Stimulated activated memory B cell treated with anti-CD40 and anti-IgM and Interleukin-4, amounts not matched to agents 10 μg/mL and 1 μg/mL and 100 μg/mL, for 72 hours (primary cell): Measurements from ENCODE around the gene OBI1.

Source experiments
- ATAC-seq: fragments of 150-1000 bp; cut with Tn5 transposase; 2 replicates; pipeline ENCODE4 v1.10.0; 2021
- H3K27ac Mint-ChIP-seq: one replicate; pipeline ENCODE4 v1.8.0; 2022; ENCODE audit warnings: mild to moderate bottlenecking, mixed read lengths
- H3K27me3 Mint-ChIP-seq: one replicate; pipeline ENCODE4 v1.8.0; 2022; ENCODE audit warnings: mixed read lengths
- H3K36me3 Mint-ChIP-seq: one replicate; pipeline ENCODE4 v1.8.0; 2022; ENCODE audit warnings: mixed read lengths
- H3K4me1 Mint-ChIP-seq: one replicate; pipeline ENCODE4 v1.8.0; 2022; ENCODE audit warnings: mixed read lengths
- H3K4me3 Mint-ChIP-seq: one replicate; pipeline ENCODE4 v1.8.0; 2022; ENCODE audit warnings: mild to moderate bottlenecking, moderate library complexity, mixed read lengths
- H3K9me3 Mint-ChIP-seq: one replicate; pipeline ENCODE4 v1.8.0; 2022; ENCODE audit warnings: mixed read lengths

Gene OBI1

GRCh38 chr13:78601124-78601873 lies 57.7 kb downstream of the OBI1 start:
- no peaks in the 10 kb centered on the region for H3K36me3 Mint-ChIP-seq
- H3K27me3 Mint-ChIP-seq: peaks cover 87% of the 10 kb centered on the region
- peaks cover 3% of the 10 kb centered on the region for H3K9me3 Mint-ChIP-seq
- no peak for ATAC-seq
- peaks cover 32% of the 10 kb centered on the region for H3K4me1 Mint-ChIP-seq
- H3K4me3 Mint-ChIP-seq: peak overlapping the region; percentile 36
- no peak overlapping the region for H3K27ac Mint-ChIP-seq

- Mint-ChIP-seq H3K9me3 (peaks cover 3% of the 10 kb centered on the region), H3K36me3 (no peaks in the 10 kb centered on the region), H3K27me3 (peaks cover 82% of the 10 kb centered on the region), H3K27ac (no peak overlapping the region), H3K4me3 (peak overlapping the region; percentile 36), H3K4me1 (peaks cover 32% of the 10 kb centered on the region)
- ATAC-seq: no peak
These were observed 58.6 kb downstream of the OBI1 start for GRCh38 chr13:78600280-78600883.

DNA sequence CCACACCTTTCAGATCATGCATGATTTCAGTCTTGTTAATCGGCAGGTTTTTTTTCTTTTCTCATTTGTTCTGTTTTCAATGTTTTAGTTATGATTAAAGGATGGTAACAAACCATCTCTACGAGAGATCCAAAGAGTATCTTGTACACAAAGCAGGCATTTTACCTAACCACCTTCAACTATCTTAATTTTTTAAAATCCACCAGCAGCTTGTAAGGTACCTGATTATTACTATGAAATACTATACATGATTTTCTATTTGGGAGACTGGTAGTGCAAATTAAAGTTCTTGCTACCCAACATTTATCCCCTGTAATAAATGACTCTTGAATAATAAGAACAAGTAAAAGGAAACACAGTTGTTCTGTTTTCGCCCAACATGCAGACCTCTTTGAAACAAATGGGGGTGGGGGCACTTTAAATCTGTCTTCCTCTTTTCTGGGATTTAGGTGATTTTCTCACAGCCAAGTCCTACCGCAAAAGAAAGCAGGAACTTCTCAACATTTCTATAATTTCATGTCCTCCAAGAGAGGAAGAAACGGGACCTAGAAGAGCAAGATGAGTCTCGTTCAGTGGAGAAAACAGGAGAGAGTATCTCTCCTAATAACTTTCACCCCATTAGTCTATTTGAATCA lies 59.2 kb downstream of the OBI1 start:
- H3K4me3 Mint-ChIP-seq: no peak overlapping the region
- no peak for ATAC-seq
- H3K4me1 Mint-ChIP-seq: peaks cover 32% of the 10 kb centered on the region
- H3K27ac Mint-ChIP-seq: no peak overlapping the region
- H3K27me3 Mint-ChIP-seq: peaks cover 82% of the 10 kb centered on the region
- peaks cover 3% of the 10 kb centered on the region for H3K9me3 Mint-ChIP-seq
- no peaks in the 10 kb centered on the region for H3K36me3 Mint-ChIP-seq

GRCh38 chr13:78598966-78599644 lies 59.9 kb downstream of the OBI1 start:
- Mint-ChIP-seq H3K4me1 (peaks cover 30% of the 10 kb centered on the region), H3K9me3 (peaks cover 3% of the 10 kb centered on the region), H3K4me3 (no peak overlapping the region), H3K27ac (no peak overlapping the region), H3K27me3 (peaks cover 82% of the 10 kb centered on the region), H3K36me3 (no peaks in the 10 kb centered on the region)
- no peak for ATAC-seq

- peaks cover 3% of the 10 kb centered on the region for H3K9me3 Mint-ChIP-seq
- no peak for ATAC-seq
- H3K4me1 Mint-ChIP-seq: peaks cover 22% of the 10 kb centered on the region
- peaks cover 82% of the 10 kb centered on the region for H3K27me3 Mint-ChIP-seq
- H3K4me3 Mint-ChIP-seq: no peak overlapping the region
- H3K27ac Mint-ChIP-seq: no peak overlapping the region
- no peaks in the 10 kb centered on the region for H3K36me3 Mint-ChIP-seq
These were observed 60.7 kb downstream of the OBI1 start for GRCh38 chr13:78598116-78598781.

GRCh38 chr13:78597602-78597932 lies 61.4 kb downstream of the OBI1 start:
- ATAC-seq: no peak
- Mint-ChIP-seq H3K27ac (no peak overlapping the region), H3K4me1 (peaks cover 18% of the 10 kb centered on the region), H3K36me3 (no peaks in the 10 kb centered on the region), H3K9me3 (peaks cover 3% of the 10 kb centered on the region), H3K27me3 (peaks cover 82% of the 10 kb centered on the region), H3K4me3 (no peak overlapping the region)

DNA sequence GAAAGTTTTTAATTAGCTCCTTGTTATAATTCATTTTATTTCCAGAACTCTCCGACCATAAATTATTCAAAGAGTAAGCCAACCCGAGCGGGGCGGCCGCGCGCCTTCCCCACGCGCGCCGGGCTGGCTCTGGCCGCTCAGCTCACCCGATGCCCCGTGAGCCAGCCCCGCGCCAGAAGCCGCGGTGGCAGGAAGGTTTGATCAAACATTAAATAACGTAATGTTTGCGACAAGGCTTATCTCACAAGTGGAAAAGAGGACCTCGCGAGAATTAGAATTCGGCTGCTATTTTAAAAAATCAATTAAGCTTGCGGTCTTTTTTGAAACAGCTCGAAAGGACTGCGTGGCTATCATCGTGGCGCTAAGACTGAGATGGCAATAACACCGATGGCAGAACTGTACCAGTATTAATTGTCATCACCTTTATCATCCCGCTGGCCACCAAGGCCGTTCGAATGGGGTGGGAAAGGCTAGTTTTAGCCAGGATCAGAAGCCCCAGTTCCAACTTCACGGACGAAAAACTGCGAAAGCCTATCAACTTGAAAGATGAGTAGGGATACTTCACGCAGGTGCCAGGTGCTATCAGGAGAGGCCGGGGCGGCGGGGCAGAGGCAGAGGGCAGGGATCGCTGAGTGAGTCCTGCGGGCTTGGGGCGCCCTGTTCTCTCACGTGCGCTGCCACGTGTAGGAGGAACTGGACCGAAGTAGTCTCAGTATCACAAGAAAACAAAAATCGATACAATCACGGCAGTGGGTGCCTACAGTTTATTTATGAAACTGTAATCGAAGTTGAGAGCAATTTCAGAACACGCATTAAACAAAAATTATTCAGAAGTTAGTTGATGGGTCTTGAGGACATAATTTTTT lies 62.0 kb downstream of the OBI1 start:
- no peaks in the 10 kb centered on the region for H3K36me3 Mint-ChIP-seq
- no peak overlapping the region for H3K27ac Mint-ChIP-seq
- ATAC-seq: no peak
- peaks cover 5% of the 10 kb centered on the region for H3K9me3 Mint-ChIP-seq
- no peak overlapping the region for H3K4me3 Mint-ChIP-seq
- peaks cover 12% of the 10 kb centered on the region for H3K4me1 Mint-ChIP-seq
- peaks cover 82% of the 10 kb centered on the region for H3K27me3 Mint-ChIP-seq

- peaks cover 11% of the 10 kb centered on the region for H3K4me1 Mint-ChIP-seq
- no peaks in the 10 kb centered on the region for H3K36me3 Mint-ChIP-seq
- H3K4me3 Mint-ChIP-seq: no peak overlapping the region
- peaks cover 82% of the 10 kb centered on the region for H3K27me3 Mint-ChIP-seq
- H3K9me3 Mint-ChIP-seq: peaks cover 6% of the 10 kb centered on the region
- ATAC-seq: no peak
- H3K27ac Mint-ChIP-seq: no peak overlapping the region
These were observed 62.6 kb downstream of the OBI1 start for GRCh38 chr13:78596399-78596735.

- Mint-ChIP-seq H3K9me3 (peaks cover 6% of the 10 kb centered on the region), H3K4me3 (peak overlapping the region; percentile 12), H3K27ac (no peak overlapping the region), H3K36me3 (no peaks in the 10 kb centered on the region), H3K4me1 (peaks cover 5% of the 10 kb centered on the region), H3K27me3 (peaks cover 76% of the 10 kb centered on the region)
- no peak for ATAC-seq
These were observed 63.2 kb downstream of the OBI1 start for GRCh38 chr13:78595495-78596398.

DNA sequence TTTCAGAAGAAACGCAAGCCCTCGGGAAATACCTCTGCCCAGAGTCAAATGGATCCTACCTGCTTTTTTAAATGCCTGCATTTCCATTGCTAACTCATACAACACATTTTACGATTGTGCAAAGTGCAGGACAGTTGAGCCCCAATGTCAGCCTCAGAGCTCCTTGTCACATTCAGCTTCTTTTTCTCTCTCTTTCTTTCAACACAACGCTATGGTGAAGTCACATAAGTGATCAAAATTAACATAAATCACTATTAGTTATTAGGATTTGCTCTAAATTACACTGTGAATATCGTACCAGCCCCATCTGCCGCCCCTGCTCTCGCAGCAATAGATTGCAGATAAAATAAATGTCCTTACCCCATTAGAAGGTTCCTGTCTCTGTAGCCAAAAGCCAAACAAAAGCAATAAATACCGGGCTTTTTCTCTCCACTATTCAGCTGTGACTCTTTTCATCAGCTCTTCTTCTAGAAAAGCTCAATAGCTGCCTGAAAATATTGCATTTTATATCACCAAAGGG lies 64.4 kb downstream of the OBI1 start:
- ATAC-seq: no peak
- no peak overlapping the region for H3K4me3 Mint-ChIP-seq
- no peaks in the 10 kb centered on the region for H3K4me1 Mint-ChIP-seq
- no peaks in the 10 kb centered on the region for H3K36me3 Mint-ChIP-seq
- H3K27me3 Mint-ChIP-seq: peaks cover 76% of the 10 kb centered on the region
- H3K27ac Mint-ChIP-seq: no peak overlapping the region
- H3K9me3 Mint-ChIP-seq: peaks cover 6% of the 10 kb centered on the region

- no peak overlapping the region for H3K4me3 Mint-ChIP-seq
- H3K36me3 Mint-ChIP-seq: no peaks in the 10 kb centered on the region
- peaks cover 3% of the 10 kb centered on the region for H3K9me3 Mint-ChIP-seq
- no peaks in the 10 kb centered on the region for H3K4me1 Mint-ChIP-seq
- ATAC-seq: no peak
- no peak overlapping the region for H3K27ac Mint-ChIP-seq
- peaks cover 76% of the 10 kb centered on the region for H3K27me3 Mint-ChIP-seq
These were observed 65.1 kb downstream of the OBI1 start for GRCh38 chr13:78593652-78594455.

DNA sequence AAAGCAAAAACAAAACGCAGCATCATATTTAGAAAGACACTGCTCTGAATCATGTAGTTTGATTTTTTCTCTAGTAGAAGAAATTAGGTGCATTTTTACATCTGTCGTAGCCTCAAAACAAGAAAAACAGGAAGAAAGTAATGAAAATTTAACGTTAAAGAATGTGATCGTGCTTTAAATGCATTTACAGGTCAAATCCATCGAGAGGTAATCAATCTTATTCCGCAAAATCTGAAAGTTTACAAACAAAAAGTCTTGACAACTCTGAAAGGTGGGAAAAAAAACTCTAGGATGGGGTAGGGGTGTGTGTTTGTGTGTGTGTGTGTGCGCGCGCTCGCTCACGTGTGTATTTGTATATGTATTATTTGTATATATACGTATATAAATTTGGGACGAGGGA lies 65.8 kb downstream of the OBI1 start:
- no peak for ATAC-seq
- peaks cover 81% of the 10 kb centered on the region for H3K27me3 Mint-ChIP-seq
- no peaks in the 10 kb centered on the region for H3K36me3 Mint-ChIP-seq
- H3K27ac Mint-ChIP-seq: no peak overlapping the region
- no peak overlapping the region for H3K4me3 Mint-ChIP-seq
- no peaks in the 10 kb centered on the region for H3K4me1 Mint-ChIP-seq
- peaks cover 3% of the 10 kb centered on the region for H3K9me3 Mint-ChIP-seq

- Mint-ChIP-seq H3K36me3 (no peaks in the 10 kb centered on the region), H3K4me3 (no peak overlapping the region), H3K9me3 (peaks cover 4% of the 10 kb centered on the region), H3K4me1 (no peaks in the 10 kb centered on the region), H3K27ac (no peak overlapping the region), H3K27me3 (peaks cover 84% of the 10 kb centered on the region)
- no peak for ATAC-seq
These were observed 66.4 kb downstream of the OBI1 start for GRCh38 chr13:78592584-78592983.
